DMS114 treated with DMSO at 0.1 percent for 48 hours (cell line): ENCODE results near the gene TEX28.
"Not testable (repeated sequence)": the region's sequence is repeated elsewhere in the genome, so short reads cannot be mapped to it uniquely, and the experiment has no call there.

Experiments
- DNase-seq: peaks from one replicate; lab custom pipeline; 2025; ENCODE audit not compliant: unreplicated experiment; lab: John Stamatoyannopoulos, UW

TEX28 gene

GRCh38 chrX:154247377-154248045 is 47.4 kb downstream of the TEX28 start:
- DNase-seq = not testable (repeated sequence)

- not testable (repeated sequence) for DNase-seq
Observed at GRCh38 chrX:154239982-154240503, 54.9 kb downstream of the TEX28 start.

GRCh38 chrX:154238939-154239559 is 55.9 kb downstream of the TEX28 start:
- DNase-seq = not testable (repeated sequence)

- DNase-seq = not testable (repeated sequence)
Observed at GRCh38 chrX:154233620-154234019, 61.3 kb downstream of the TEX28 start.

- not testable (repeated sequence) for DNase-seq
Observed at GRCh38 chrX:154231443-154231842, 63.5 kb downstream of the TEX28 start.

- DNase-seq = not testable (repeated sequence)
Observed at GRCh38 chrX:154226706-154227105, 68.2 kb downstream of the TEX28 start.

- not testable (repeated sequence) for DNase-seq
Observed at GRCh38 chrX:154225292-154225691, 69.6 kb downstream of the TEX28 start.
